ENCODE results near the gene ALPI. TPM values are rescaled to one million over a fixed set of nuclear protein-coding genes. Genes with fewer than 3 reads are reported as not detected.

Gene ALPI
- total RNA-seq, 1 experiment from 2014 or later = not detected

- no peaks in the 10 kb centered on the region for H3K9me2 ChIP-seq (ENCODE audit: insufficient read depth)
- DNase-seq = no peak
- H3K36me3 ChIP-seq (ENCODE audit: low read depth) = no peaks in the 10 kb centered on the region
- intact Hi-C loops (cut with micrococcal nuclease; ENCODE audit: unreplicated experiment) = no loop called here
- peaks cover 24% of the 10 kb centered on the region for H3K27me3 ChIP-seq (ENCODE audit: insufficient read depth, low read depth)
- POLR2A ChIA-PET (ENCODE audit: unreplicated experiment) = no interaction called here
- CTCF ChIA-PET = no interaction called here
- no peaks in the 10 kb centered on the region for H3F3A ChIP-seq (ENCODE audit: insufficient read depth, low read depth)
- H3K27ac ChIP-seq = no peak overlapping the region
- no peaks in the 10 kb centered on the region for H3K9me3 ChIP-seq (ENCODE audit: insufficient read depth, low read depth)
- H3K79me2 ChIP-seq (ENCODE audit: low read depth) = no peaks in the 10 kb centered on the region
- no peak overlapping the region for H3K4me2 ChIP-seq
- no peak overlapping the region for H2AFZ ChIP-seq
- no peaks in the 10 kb centered on the region for H3K4me1 ChIP-seq (replicated peaks; ENCODE audit: insufficient read depth)
- no peak overlapping the region for H3K4me3 ChIP-seq
- no peaks in the 10 kb centered on the region for H4K20me1 ChIP-seq (ENCODE audit: insufficient read depth)
- BruUV-seq (replicated peaks) = no TSS peak
- no peak for TF ChIP-seq EZH2 (IDR thresholded peaks at IDR 0.05; ENCODE audit: low read depth)
- TF ChIP-seq, protein P1, sequence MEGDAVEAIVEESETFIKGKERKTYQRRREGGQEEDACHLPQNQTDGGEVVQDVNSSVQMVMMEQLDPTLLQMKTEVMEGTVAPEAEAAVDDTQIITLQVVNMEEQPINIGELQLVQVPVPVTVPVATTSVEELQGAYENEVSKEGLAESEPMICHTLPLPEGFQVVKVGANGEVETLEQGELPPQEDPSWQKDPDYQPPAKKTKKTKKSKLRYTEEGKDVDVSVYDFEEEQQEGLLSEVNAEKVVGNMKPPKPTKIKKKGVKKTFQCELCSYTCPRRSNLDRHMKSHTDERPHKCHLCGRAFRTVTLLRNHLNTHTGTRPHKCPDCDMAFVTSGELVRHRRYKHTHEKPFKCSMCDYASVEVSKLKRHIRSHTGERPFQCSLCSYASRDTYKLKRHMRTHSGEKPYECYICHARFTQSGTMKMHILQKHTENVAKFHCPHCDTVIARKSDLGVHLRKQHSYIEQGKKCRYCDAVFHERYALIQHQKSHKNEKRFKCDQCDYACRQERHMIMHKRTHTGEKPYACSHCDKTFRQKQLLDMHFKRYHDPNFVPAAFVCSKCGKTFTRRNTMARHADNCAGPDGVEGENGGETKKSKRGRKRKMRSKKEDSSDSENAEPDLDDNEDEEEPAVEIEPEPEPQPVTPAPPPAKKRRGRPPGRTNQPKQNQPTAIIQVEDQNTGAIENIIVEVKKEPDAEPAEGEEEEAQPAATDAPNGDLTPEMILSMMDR (conservative IDR thresholded peaks at IDR 0.05) = no peak
Observed at GRCh38 chr2:232484628-232485347, 28.8 kb downstream of the ALPI start.

- no peak overlapping the region for H3K4me2 ChIP-seq
- H3K27me3 ChIP-seq (ENCODE audit: insufficient read depth, low read depth) = peaks cover 19% of the 10 kb centered on the region
- no peaks in the 10 kb centered on the region for H4K20me1 ChIP-seq (ENCODE audit: insufficient read depth)
- no peaks in the 10 kb centered on the region for H3F3A ChIP-seq (ENCODE audit: insufficient read depth, low read depth)
- H3K36me3 ChIP-seq (ENCODE audit: low read depth) = no peaks in the 10 kb centered on the region
- H3K9me3 ChIP-seq (ENCODE audit: insufficient read depth, low read depth) = no peaks in the 10 kb centered on the region
- intact Hi-C loops (cut with micrococcal nuclease; ENCODE audit: unreplicated experiment) = no loop called here
- H3K79me2 ChIP-seq (ENCODE audit: low read depth) = no peaks in the 10 kb centered on the region
- no peaks in the 10 kb centered on the region for H3K4me1 ChIP-seq (replicated peaks; ENCODE audit: insufficient read depth)
- BruUV-seq (replicated peaks) = no TSS peak
- POLR2A ChIA-PET (ENCODE audit: unreplicated experiment) = no interaction called here
- no peak overlapping the region for H3K27ac ChIP-seq
- no peak overlapping the region for H2AFZ ChIP-seq
- no peak overlapping the region for H3K4me3 ChIP-seq
- no peak for TF ChIP-seq EZH2 (IDR thresholded peaks at IDR 0.05; ENCODE audit: low read depth)
- TF ChIP-seq, protein P1 (conservative IDR thresholded peaks at IDR 0.05) = no peak
- CTCF ChIA-PET = no interaction called here
- H3K9me2 ChIP-seq (ENCODE audit: insufficient read depth) = no peaks in the 10 kb centered on the region
- DNase-seq = no peak
Observed at GRCh38 chr2:232485348-232485756, 29.4 kb downstream of the ALPI start.

- H3K4me3 ChIP-seq = no peak overlapping the region
- ChIA-PET POLR2A (ENCODE audit: unreplicated experiment) (no interaction called here), CTCF (no interaction called here)
- no peaks in the 10 kb centered on the region for H4K20me1 ChIP-seq (ENCODE audit: insufficient read depth)
- H3K27me3 ChIP-seq (ENCODE audit: insufficient read depth, low read depth) = peaks cover 13% of the 10 kb centered on the region
- H3K4me1 ChIP-seq (replicated peaks; ENCODE audit: insufficient read depth) = no peaks in the 10 kb centered on the region
- no peaks in the 10 kb centered on the region for H3K9me3 ChIP-seq (ENCODE audit: insufficient read depth, low read depth)
- H3K4me2 ChIP-seq = no peak overlapping the region
- H3F3A ChIP-seq (ENCODE audit: insufficient read depth, low read depth) = no peaks in the 10 kb centered on the region
- intact Hi-C loops (cut with micrococcal nuclease; ENCODE audit: unreplicated experiment) = no loop called here
- DNase-seq = no peak
- no peak for TF ChIP-seq EZH2 (IDR thresholded peaks at IDR 0.05; ENCODE audit: low read depth)
- TF ChIP-seq, protein P1 (conservative IDR thresholded peaks at IDR 0.05) = no peak
- H3K27ac ChIP-seq = no peak overlapping the region
- H2AFZ ChIP-seq = no peak overlapping the region
- no peaks in the 10 kb centered on the region for H3K79me2 ChIP-seq (ENCODE audit: low read depth)
- no TSS peak for BruUV-seq (replicated peaks)
- no peaks in the 10 kb centered on the region for H3K36me3 ChIP-seq (ENCODE audit: low read depth)
- no peaks in the 10 kb centered on the region for H3K9me2 ChIP-seq (ENCODE audit: insufficient read depth)
Observed at GRCh38 chr2:232485757-232486557, 30.0 kb downstream of the ALPI start.

Measured in PC-9 (cell line).